NCI-H128 (cell line): ENCODE data around the gene COL20A1.
A peak's percentile ranks its signal among the peaks of the same experiment; 100 is the strongest.

Experiments
- DNase-seq: peaks from one replicate; lab custom pipeline; 2025; ENCODE audit not compliant: unreplicated experiment; lab: John Stamatoyannopoulos, UW

Gene COL20A1

GRCh38 chr20:63359164-63359934 is 66.4 kb downstream of the COL20A1 start:
- no peak for DNase-seq

GRCh38 chr20:63359937-63360849 is 67.2 kb downstream of the COL20A1 start:
- no peak for DNase-seq

GRCh38 chr20:63360850-63361518 is 68.0 kb downstream of the COL20A1 start, which contains the start of gene CHRNA4:
CHRNA4 (minus strand) TSS chr20:63361349; CDS start chr20:63361165, 184 bp downstream.
- DNase-seq: no peak

- no peak for DNase-seq
Observed at GRCh38 chr20:63361519-63362435, 68.8 kb downstream of the COL20A1 start.

GRCh38 chr20:63362436-63363009 is 69.5 kb downstream of the COL20A1 start:
- DNase-seq: no peak

- DNase-seq: no peak
Observed at GRCh38 chr20:63363013-63363957, 70.3 kb downstream of the COL20A1 start.

GRCh38 chr20:63363981-63364561 is 71.1 kb downstream of the COL20A1 start:
- no peak for DNase-seq

GRCh38 chr20:63364801-63365585 is 72.0 kb downstream of the COL20A1 start:
- no peak for DNase-seq

- no peak for DNase-seq
Observed at GRCh38 chr20:63365601-63366389, 72.8 kb downstream of the COL20A1 start.

GRCh38 chr20:63366390-63367365 is 73.7 kb downstream of the COL20A1 start:
- peak; percentile 10 for DNase-seq

- DNase-seq: no peak
Observed at GRCh38 chr20:63367446-63368055, 74.6 kb downstream of the COL20A1 start.

- DNase-seq: no peak
Observed at GRCh38 chr20:63368151-63368550, 75.2 kb downstream of the COL20A1 start.

- no peak for DNase-seq
Observed at GRCh38 chr20:63369024-63369530, 76.1 kb downstream of the COL20A1 start.

GRCh38 chr20:63369724-63370617 is 77.0 kb downstream of the COL20A1 start:
- DNase-seq: no peak
